Suprapubic skin (tissue), 4 donors: ENCODE measurements around the gene MOB3B. TPM values are rescaled to one million over a fixed set of nuclear protein-coding genes. Genes with fewer than 3 reads are reported as not detected.
"Not testable (repeated sequence)": the region's sequence is repeated elsewhere in the genome, so short reads cannot be mapped to it uniquely, and the experiment has no call there.

Experiments
- DNase-seq, 2 donors: peaks; one replicate each; pipeline ENCODE4 v3.0.0-alpha.2; 2019; ENCODE audit warnings: low spot score in 2 of 2
- H3K27ac ChIP-seq: fragments of 200-600 bp; sonication (generic); one replicate; pipeline ENCODE4 v1.5.1; 2019
- H3K27me3 ChIP-seq: fragments of 200-600 bp; sonication (generic); one replicate; pipeline ENCODE4 v1.5.1; 2019
- H3K36me3 ChIP-seq: fragments of 200-600 bp; sonication (generic); one replicate; pipeline ENCODE4 v1.5.1; 2019
- H3K4me1 ChIP-seq: fragments of 200-600 bp; sonication (generic); one replicate; pipeline ENCODE4 v1.5.1; 2019
- H3K4me3 ChIP-seq: fragments of 200-600 bp; sonication (generic); one replicate; pipeline ENCODE4 v1.5.1; 2019; ENCODE audit warnings: mild to moderate bottlenecking
- H3K9me3 ChIP-seq: fragments of 200-600 bp; sonication (generic); one replicate; pipeline ENCODE4 v1.5.1; 2019
- CTCF ChIP-seq, 2 donors: fragments of 200-600 bp in 1 of 2; fragments of 450-650 bp in 1 of 2; sonication (generic) in 1 of 2; IDR thresholded peaks; one replicate each; pipeline ENCODE4 v1.5.1; 2016 to 2019; ENCODE audit warnings: antibody characterized with exemption in 2 of 2, mild to moderate bottlenecking in 1 of 2, moderate library complexity in 1 of 2
- EP300 ChIP-seq: sonication (generic); formaldehyde crosslinking; IDR thresholded peaks from one replicate; pipeline ENCODE4 v1.6.1; 2017; ENCODE audit warnings: antibody characterized with exemption
- POLR2A ChIP-seq, 2 donors: fragments of 450-650 bp; IDR thresholded peaks; one replicate each; pipeline ENCODE4 v1.6.1; 2017; ENCODE audit warnings: antibody characterized with exemption in 2 of 2, mild to moderate bottlenecking in 2 of 2, moderate library complexity in 2 of 2
- POLR2AphosphoS5 ChIP-seq, 3 donors: sonication (generic); formaldehyde crosslinking; IDR thresholded peaks; one replicate each; pipeline ENCODE4 v1.6.1; 2017; ENCODE audit warnings: antibody characterized with exemption in 3 of 3
- WGBS: methylation state at CpG from one replicate; pipeline ENCODE4 v1.1.5; 2018; 5-methylcytosine and 5-hydroxymethylcytosine counted together
- total RNA-seq, 4 donors: library from RNA; depleted of rRNA; stranded (reverse); fragments of >200 nt; gene quantifications; one replicate each; pipeline ENCODE4 v1.1.0, GENCODE V29; 2016

The MOB3B gene
- total RNA-seq, 4 donors from 2014 or later: 8.2 to 21.5 (median 10.9) TPM

GRCh38 chr9:27470291-27470856 lies 59.2 kb downstream of the MOB3B start:
- Histone ChIP-seq H3K4me1 (peaks cover 25% of the 10 kb centered on the region), H3K36me3 (no peaks in the 10 kb centered on the region), H3K9me3 (no peaks in the 10 kb centered on the region), H3K27ac (no peak overlapping the region), H3K27me3 (no peaks in the 10 kb centered on the region), H3K4me3 (no peak overlapping the region)
- 95% methylated on average over 6 of the region's 6 CpGs for WGBS
- no peak for TF ChIP-seq EP300
- TF ChIP-seq POLR2AphosphoS5 (IDR thresholded peaks at IDR 0.05): no peak
- no peak for TF ChIP-seq POLR2A (IDR thresholded peaks at IDR 0.05)
- TF ChIP-seq CTCF (IDR thresholded peaks at IDR 0.05): no peak
- no peak for DNase-seq

- WGBS: 90% methylated on average over 3 of the region's 3 CpGs
- Histone ChIP-seq H3K9me3 (no peaks in the 10 kb centered on the region), H3K27me3 (no peaks in the 10 kb centered on the region), H3K27ac (no peak overlapping the region), H3K4me3 (no peak overlapping the region), H3K4me1 (peaks cover 25% of the 10 kb centered on the region), H3K36me3 (no peaks in the 10 kb centered on the region)
- TF ChIP-seq POLR2A (IDR thresholded peaks at IDR 0.05) (no peak), EP300 (no peak), CTCF (IDR thresholded peaks at IDR 0.05) (no peak), POLR2AphosphoS5 (IDR thresholded peaks at IDR 0.05) (no peak)
- no peak for DNase-seq
Measured at GRCh38 chr9:27469550-27469949, 60.1 kb downstream of the MOB3B start.

- TF ChIP-seq CTCF (IDR thresholded peaks at IDR 0.05): no peak
- Histone ChIP-seq H3K36me3 (no peaks in the 10 kb centered on the region), H3K9me3 (no peaks in the 10 kb centered on the region), H3K4me3 (no peak overlapping the region), H3K27ac (no peak overlapping the region), H3K27me3 (no peaks in the 10 kb centered on the region), H3K4me1 (peaks cover 23% of the 10 kb centered on the region)
- no peak for DNase-seq
- 93% methylated on average over 5 of the region's 5 CpGs for WGBS
Measured at GRCh38 chr9:27468462-27469110, 61.0 kb downstream of the MOB3B start.

- Histone ChIP-seq H3K4me3 (no peak overlapping the region), H3K27ac (no peak overlapping the region), H3K36me3 (no peaks in the 10 kb centered on the region), H3K9me3 (no peaks in the 10 kb centered on the region), H3K4me1 (peaks cover 17% of the 10 kb centered on the region), H3K27me3 (no peaks in the 10 kb centered on the region)
- WGBS: 93% methylated on average over 1 of the region's 1 CpG
- TF ChIP-seq CTCF (IDR thresholded peaks at IDR 0.05): no peak
- TF ChIP-seq POLR2AphosphoS5 (IDR thresholded peaks at IDR 0.05): no peak
- TF ChIP-seq EP300: no peak
- no peak for TF ChIP-seq POLR2A (IDR thresholded peaks at IDR 0.05)
- no peak for DNase-seq
Measured at GRCh38 chr9:27468000-27468399, 61.6 kb downstream of the MOB3B start.

- Histone ChIP-seq H3K27me3 (no peaks in the 10 kb centered on the region), H3K9me3 (no peaks in the 10 kb centered on the region), H3K4me1 (peaks cover 13% of the 10 kb centered on the region), H3K4me3 (no peak overlapping the region), H3K27ac (no peak overlapping the region), H3K36me3 (no peaks in the 10 kb centered on the region)
- TF ChIP-seq POLR2AphosphoS5 (IDR thresholded peaks at IDR 0.05) (no peak), CTCF (IDR thresholded peaks at IDR 0.05) (no peak), POLR2A (IDR thresholded peaks at IDR 0.05) (no peak), EP300 (no peak)
- WGBS: 66% methylated on average over 4 of the region's 4 CpGs
- DNase-seq: no peak
Measured at GRCh38 chr9:27467486-27467885, 62.1 kb downstream of the MOB3B start.

GRCh38 chr9:27466516-27466915 lies 63.1 kb downstream of the MOB3B start:
- H3K4me1 ChIP-seq, H3K27ac ChIP-seq, H3K4me3 ChIP-seq, DNase-seq, H3K9me3 ChIP-seq, H3K27me3 ChIP-seq, H3K36me3 ChIP-seq: not testable (repeated sequence)
- WGBS: 81% methylated on average over 6 of the region's 6 CpGs

- H3K4me3 ChIP-seq, H3K9me3 ChIP-seq, DNase-seq, H3K36me3 ChIP-seq, H3K27ac ChIP-seq, H3K27me3 ChIP-seq: not testable (repeated sequence)
- 93% methylated on average over 3 of the region's 3 CpGs for WGBS
- H3K4me1 ChIP-seq: peaks cover 11% of the 10 kb centered on the region
Measured at GRCh38 chr9:27464950-27465349, 64.7 kb downstream of the MOB3B start.
